Karpas-422 (cell line): ENCODE measurements around the gene AKAP12. TPM values are rescaled to one million over a fixed set of nuclear protein-coding genes. Genes with fewer than 3 reads are reported as not detected.

Source experiments
- DNase-seq: peaks from one replicate; pipeline ENCODE4 v3.0.0-alpha.2; 2015
- H2AFZ ChIP-seq: fragments of 200-600 bp; sonication (generic); 2 replicates; pipeline ENCODE4 v1.6.1; 2014; ENCODE audit warnings: antibody characterized with exemption, low read length, mixed read lengths
- H3K27ac ChIP-seq: fragments of 200-600 bp; sonication (generic); 2 replicates; pipeline ENCODE4 v1.5.1; 2014; ENCODE audit warnings: mild to moderate bottlenecking, low read length, moderate library complexity
- H3K27me3 ChIP-seq: fragments of 200-600 bp; sonication (generic); 2 replicates; pipeline ENCODE4 v1.6.1; 2014; ENCODE audit warnings: low read length, mixed read lengths
- H3K36me3 ChIP-seq: fragments of 200-600 bp; sonication (generic); 2 replicates; pipeline ENCODE4 v1.6.1; 2014; ENCODE audit warnings: low read length, mixed read lengths; ENCODE audit not compliant: insufficient read depth
- H3K4me1 ChIP-seq: fragments of 200-600 bp; sonication (generic); 2 replicates; pipeline ENCODE4 v1.6.1; 2014; ENCODE audit warnings: mild to moderate bottlenecking, low read length, mixed read lengths
- H3K4me2 ChIP-seq: fragments of 200-600 bp; sonication (generic); 2 replicates; pipeline ENCODE4 v1.6.1; 2014; ENCODE audit warnings: low read length, low read depth, mild to moderate bottlenecking; ENCODE audit not compliant: poor library complexity, severe bottlenecking
- H3K4me3 ChIP-seq: fragments of 200-600 bp; sonication (generic); 2 replicates; pipeline ENCODE4 v1.5.1; 2014; ENCODE audit warnings: mild to moderate bottlenecking, antibody characterized with exemption, low read length, mixed read lengths
- H3K79me2 ChIP-seq: fragments of 200-600 bp; sonication (generic); 2 replicates; pipeline ENCODE4 v1.6.1; 2014; ENCODE audit warnings: mild to moderate bottlenecking, low read length, mixed read lengths
- H3K9ac ChIP-seq: fragments of 200-600 bp; sonication (generic); 2 replicates; pipeline ENCODE4 v1.6.0; 2014; ENCODE audit warnings: low read length
- H3K9me2 ChIP-seq: fragments of 200-600 bp; sonication (generic), shearing (Covaris generic); replicated peaks from 2 replicates; pipeline ENCODE4 v1.6.0; 2014; ENCODE audit warnings: mild to moderate bottlenecking, low read length, moderate library complexity; ENCODE audit not compliant: insufficient read depth
- H3K9me3 ChIP-seq: fragments of 300-700, 200-600 bp; sonication (generic); 2 replicates; pipeline ENCODE4 v1.6.1; 2014; ENCODE audit warnings: low read length, mixed read lengths
- H4K20me1 ChIP-seq: fragments of 200-600 bp; sonication (generic); 2 replicates; pipeline ENCODE4 v1.6.1; 2014; ENCODE audit warnings: mild to moderate bottlenecking, antibody characterized with exemption, low read length, low read depth; ENCODE audit not compliant: insufficient read depth
- total RNA-seq: library from RNA; depleted of rRNA; stranded (reverse); fragments of >200 nt; shearing (Covaris generic); gene quantifications from 2 replicates; pipeline ENCODE4 v1.2.3, GENCODE V29; 2014; ENCODE audit warnings: low replicate concordance

The AKAP12 gene
- total RNA-seq, 1 experiment from 2014 or later, result not detected

DNA sequence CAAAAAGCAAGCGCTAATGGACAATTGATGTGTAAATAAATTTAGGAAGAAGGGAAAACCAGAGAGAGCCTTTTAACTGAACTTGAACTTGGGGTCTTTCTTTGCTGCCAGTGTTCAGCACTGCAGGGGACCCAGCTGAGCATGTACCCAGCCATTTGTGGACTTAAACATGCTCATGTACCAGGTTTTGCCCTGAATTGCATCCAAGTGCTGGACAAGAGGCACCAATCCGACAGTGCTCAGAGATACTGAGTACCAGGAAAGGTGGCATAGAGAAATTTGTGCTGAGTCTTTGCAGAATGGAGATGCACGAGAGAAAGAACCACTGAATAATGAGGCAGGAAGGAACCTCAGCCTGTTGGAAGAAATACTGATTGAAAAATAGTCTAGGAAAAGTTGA lies 16.0 kb downstream of the AKAP12 start:
- Histone ChIP-seq H4K20me1 (no peaks in the 10 kb centered on the region), H3K9ac (no peak overlapping the region), H2AFZ (no peak overlapping the region), H3K4me2 (no peak overlapping the region), H3K27me3 (no peaks in the 10 kb centered on the region), H3K36me3 (no peaks in the 10 kb centered on the region), H3K9me2 (no peaks in the 10 kb centered on the region), H3K27ac (no peak overlapping the region), H3K79me2 (no peaks in the 10 kb centered on the region), H3K9me3 (no peaks in the 10 kb centered on the region), H3K4me3 (no peak overlapping the region), H3K4me1 (no peaks in the 10 kb centered on the region)
- peak; percentile 30 for DNase-seq

DNA sequence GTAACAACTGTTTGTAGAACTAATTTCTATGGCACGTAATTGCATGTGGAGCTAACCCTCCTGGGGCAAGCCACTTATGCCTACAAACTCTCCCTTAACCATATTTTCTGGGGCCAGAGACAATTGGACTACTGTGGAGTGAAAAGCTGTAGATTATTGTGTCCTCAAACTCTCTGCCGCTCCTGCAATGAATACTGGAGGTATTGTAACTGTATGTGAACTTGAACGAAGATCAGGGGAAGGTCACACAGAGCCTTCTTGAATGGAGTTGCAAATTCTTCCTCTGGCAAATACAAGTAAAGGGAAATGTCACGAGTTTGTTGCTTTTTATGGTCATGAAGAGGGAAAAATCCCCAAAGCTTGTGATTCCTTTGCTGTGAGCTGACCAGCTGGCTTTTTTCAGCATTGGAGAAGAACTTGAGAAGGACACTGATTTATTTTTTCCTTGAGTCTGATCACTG lies 18.2 kb downstream of the AKAP12 start:
- Histone ChIP-seq H3K9ac (no peak overlapping the region), H3K79me2 (no peaks in the 10 kb centered on the region), H3K4me3 (no peak overlapping the region), H3K27me3 (no peaks in the 10 kb centered on the region), H3K9me2 (no peaks in the 10 kb centered on the region), H3K9me3 (no peaks in the 10 kb centered on the region), H4K20me1 (no peaks in the 10 kb centered on the region), H3K4me1 (no peaks in the 10 kb centered on the region), H3K36me3 (no peaks in the 10 kb centered on the region), H3K4me2 (no peak overlapping the region), H3K27ac (no peak overlapping the region), H2AFZ (no peak overlapping the region)
- DNase-seq, result peak; percentile 24

DNA sequence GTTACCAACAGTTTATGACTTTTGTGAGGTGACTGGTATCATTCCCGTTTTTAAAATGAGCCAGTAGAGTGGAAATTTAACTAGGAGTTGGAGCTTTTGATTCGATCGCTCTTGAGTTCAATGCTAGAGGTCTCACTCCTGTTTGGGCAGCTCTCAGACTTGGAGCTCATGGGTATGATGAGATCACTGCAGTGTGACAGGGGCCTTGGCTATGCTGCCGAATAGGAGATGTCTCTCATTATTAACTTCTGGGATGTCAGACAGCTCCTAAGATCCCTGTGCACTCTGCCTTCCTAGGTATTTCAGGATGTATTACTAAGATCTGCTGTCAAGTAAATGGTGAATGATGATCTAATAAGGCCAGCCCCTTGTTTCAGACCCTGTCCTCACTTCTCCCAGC lies 20.4 kb downstream of the AKAP12 start:
- Histone ChIP-seq H3K9ac (no peak overlapping the region), H3K9me2 (no peaks in the 10 kb centered on the region), H3K36me3 (no peaks in the 10 kb centered on the region), H2AFZ (no peak overlapping the region), H4K20me1 (no peaks in the 10 kb centered on the region), H3K79me2 (no peaks in the 10 kb centered on the region), H3K4me1 (no peaks in the 10 kb centered on the region), H3K27me3 (no peaks in the 10 kb centered on the region), H3K27ac (no peak overlapping the region), H3K9me3 (no peaks in the 10 kb centered on the region), H3K4me2 (no peak overlapping the region), H3K4me3 (no peak overlapping the region)
- DNase-seq, result no peak

DNA sequence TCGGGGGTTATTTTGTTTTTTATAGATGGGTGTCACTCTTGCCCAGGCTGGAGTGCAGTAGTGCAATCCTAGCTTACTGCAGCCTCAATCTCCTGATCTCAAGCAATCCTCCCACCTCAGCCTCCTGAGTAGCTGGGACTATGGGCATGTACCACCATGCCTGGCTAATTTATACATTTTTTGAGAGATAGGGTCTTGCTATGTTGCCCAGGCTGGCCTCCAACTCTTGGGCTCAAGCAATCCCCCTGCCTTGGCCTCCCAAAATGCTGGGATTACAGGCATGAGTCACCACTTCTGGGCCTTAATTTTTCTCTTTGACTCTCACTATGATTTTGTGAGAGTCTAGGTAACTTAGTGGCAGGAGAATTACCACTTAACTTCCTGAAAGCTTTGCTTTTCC lies 23.3 kb downstream of the AKAP12 start:
- no peaks in the 10 kb centered on the region; the same call in 1 of the 2 replicates for H3K27me3 ChIP-seq
- no peak overlapping the region for H3K4me2 ChIP-seq
- H3K9me2 ChIP-seq, result no peaks in the 10 kb centered on the region
- no peaks in the 10 kb centered on the region for H4K20me1 ChIP-seq
- no peak overlapping the region for H3K4me3 ChIP-seq
- no peak overlapping the region for H3K27ac ChIP-seq
- no peak for DNase-seq
- H2AFZ ChIP-seq, result no peak overlapping the region
- no peaks in the 10 kb centered on the region for H3K4me1 ChIP-seq
- H3K9me3 ChIP-seq, result no peaks in the 10 kb centered on the region
- no peaks in the 10 kb centered on the region for H3K79me2 ChIP-seq
- no peak overlapping the region for H3K9ac ChIP-seq
- H3K36me3 ChIP-seq, result no peaks in the 10 kb centered on the region

DNA sequence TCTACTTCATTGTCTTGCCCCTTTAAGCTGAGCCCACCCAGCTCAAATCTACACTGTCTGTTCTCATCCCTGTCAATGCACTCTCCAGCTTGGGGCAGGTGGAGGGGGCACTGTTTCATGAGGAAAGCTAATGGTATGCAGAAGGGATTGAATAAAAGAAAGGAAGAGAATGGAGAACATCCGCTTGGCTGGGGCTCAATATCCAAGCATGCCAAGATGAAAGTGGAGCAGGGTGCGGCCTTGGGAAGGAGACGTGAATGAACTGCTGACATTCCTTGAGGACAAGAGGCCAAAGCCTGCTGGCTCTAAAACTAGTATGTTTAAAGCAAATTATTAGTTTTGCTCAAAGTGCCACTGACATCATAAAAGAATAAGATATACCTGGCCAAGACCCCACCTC lies 24.2 kb downstream of the AKAP12 start:
- Histone ChIP-seq H3K4me1 (no peaks in the 10 kb centered on the region), H3K9me3 (no peaks in the 10 kb centered on the region), H3K36me3 (no peaks in the 10 kb centered on the region), H4K20me1 (no peaks in the 10 kb centered on the region), H3K4me2 (no peak overlapping the region), H3K79me2 (no peaks in the 10 kb centered on the region), H2AFZ (no peak overlapping the region), H3K27ac (no peak overlapping the region), H3K9me2 (no peaks in the 10 kb centered on the region), H3K9ac (no peak overlapping the region), H3K27me3 (no peaks in the 10 kb centered on the region; the same call in 1 of the 2 replicates), H3K4me3 (no peak overlapping the region)
- DNase-seq, result no peak

DNA sequence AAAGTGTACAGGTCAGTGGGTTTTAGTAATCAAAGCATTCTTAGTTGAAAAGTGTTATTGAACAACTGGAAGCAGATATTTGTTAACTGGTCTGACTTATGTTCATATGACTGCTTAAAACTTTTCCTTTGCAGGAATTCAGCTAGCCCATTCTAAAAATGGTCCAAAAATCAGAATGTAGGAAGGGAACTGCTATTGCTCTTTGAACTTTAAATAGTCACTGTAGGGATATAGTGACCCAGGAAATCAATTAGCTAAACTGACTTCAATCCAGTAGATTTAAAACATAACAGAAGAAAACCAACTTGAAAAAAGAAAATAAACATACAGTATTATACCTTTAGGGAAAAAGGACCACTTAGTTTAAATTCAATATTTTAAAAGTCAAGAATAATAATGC lies 25.5 kb downstream of the AKAP12 start:
- Histone ChIP-seq H3K9me2 (no peaks in the 10 kb centered on the region), H4K20me1 (no peaks in the 10 kb centered on the region), H3K79me2 (no peaks in the 10 kb centered on the region), H3K4me1 (no peaks in the 10 kb centered on the region), H3K9ac (no peak overlapping the region), H3K9me3 (no peaks in the 10 kb centered on the region), H3K27me3 (no peaks in the 10 kb centered on the region; the same call in 1 of the 2 replicates), H3K27ac (no peak overlapping the region), H3K4me2 (no peak overlapping the region), H2AFZ (no peak overlapping the region), H3K4me3 (no peak overlapping the region), H3K36me3 (no peaks in the 10 kb centered on the region)
- DNase-seq, result no peak

DNA sequence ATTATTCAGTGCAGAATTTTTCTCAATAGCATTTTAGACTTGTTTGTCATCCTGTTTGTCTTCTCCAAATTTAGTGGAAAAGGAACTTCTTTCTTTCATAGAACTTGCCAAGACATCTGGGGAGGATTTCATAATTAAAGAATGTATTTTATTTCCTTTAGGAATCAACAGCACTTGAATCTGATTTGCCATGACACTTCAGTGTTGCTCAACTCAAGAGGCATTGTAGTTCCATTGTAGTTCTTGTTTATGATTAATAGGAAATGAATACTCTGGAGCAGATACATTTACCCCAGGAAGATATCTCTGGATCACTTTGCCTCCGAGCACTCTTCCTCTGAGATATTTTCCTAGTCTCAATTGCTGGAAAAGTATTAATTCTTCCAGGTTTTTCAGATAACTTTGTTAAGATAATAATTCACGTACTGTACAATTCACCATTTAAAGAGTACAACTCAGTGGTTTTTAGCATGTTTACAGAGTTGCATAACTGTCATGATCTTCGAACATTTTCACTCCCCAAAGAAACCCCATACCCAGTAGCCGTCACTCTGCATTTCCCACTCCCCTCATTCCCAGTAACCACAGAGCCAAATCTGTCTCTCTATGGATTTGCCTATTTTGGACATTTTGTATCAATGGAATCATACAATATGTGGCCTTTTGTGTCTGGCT lies 29.7 kb downstream of the AKAP12 start:
- no peak overlapping the region for H2AFZ ChIP-seq
- H3K36me3 ChIP-seq, result no peaks in the 10 kb centered on the region
- no peak for DNase-seq
- H3K79me2 ChIP-seq, result no peaks in the 10 kb centered on the region
- no peak overlapping the region for H3K9ac ChIP-seq
- no peaks in the 10 kb centered on the region for H3K9me2 ChIP-seq
- no peaks in the 10 kb centered on the region for H3K4me1 ChIP-seq
- H3K4me2 ChIP-seq, result no peak overlapping the region
- H3K9me3 ChIP-seq, result no peaks in the 10 kb centered on the region
- no peaks in the 10 kb centered on the region for H4K20me1 ChIP-seq
- no peak overlapping the region for H3K4me3 ChIP-seq
- H3K27me3 ChIP-seq, result no peaks in the 10 kb centered on the region; the same call in 1 of the 2 replicates
- H3K27ac ChIP-seq, result no peak overlapping the region

DNA sequence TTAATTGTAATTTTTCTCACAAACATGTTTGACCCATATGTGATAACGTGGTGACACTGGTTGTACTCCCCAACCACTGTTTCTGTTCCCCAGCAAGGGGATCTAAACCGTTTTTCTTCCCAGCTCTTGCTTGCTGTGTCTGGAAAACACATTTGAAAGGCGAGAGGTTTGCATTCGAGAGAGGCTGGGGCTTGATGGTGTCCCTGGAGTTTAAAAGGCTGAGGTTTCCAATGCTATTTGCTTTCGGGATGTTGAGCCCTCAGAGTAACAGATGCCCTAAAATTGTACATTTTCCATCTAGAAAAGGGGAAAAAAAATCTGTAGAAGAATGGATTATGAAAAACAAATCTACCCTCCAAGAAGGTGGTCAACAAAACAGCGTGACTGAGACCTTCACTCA lies 35.4 kb downstream of the AKAP12 start:
- H3K9ac ChIP-seq, result no peak overlapping the region
- H3K9me3 ChIP-seq, result no peaks in the 10 kb centered on the region
- no peak overlapping the region for H3K27ac ChIP-seq
- no peaks in the 10 kb centered on the region for H3K79me2 ChIP-seq
- no peak overlapping the region for H2AFZ ChIP-seq
- no peaks in the 10 kb centered on the region for H3K4me1 ChIP-seq
- no peak overlapping the region for H3K4me3 ChIP-seq
- no peaks in the 10 kb centered on the region for H4K20me1 ChIP-seq
- H3K9me2 ChIP-seq, result no peaks in the 10 kb centered on the region
- no peak for DNase-seq
- H3K4me2 ChIP-seq, result no peak overlapping the region
- H3K27me3 ChIP-seq, result no peaks in the 10 kb centered on the region
- H3K36me3 ChIP-seq, result no peaks in the 10 kb centered on the region
